ENCODE results near the gene INSRR.

Gene INSRR

DNA sequence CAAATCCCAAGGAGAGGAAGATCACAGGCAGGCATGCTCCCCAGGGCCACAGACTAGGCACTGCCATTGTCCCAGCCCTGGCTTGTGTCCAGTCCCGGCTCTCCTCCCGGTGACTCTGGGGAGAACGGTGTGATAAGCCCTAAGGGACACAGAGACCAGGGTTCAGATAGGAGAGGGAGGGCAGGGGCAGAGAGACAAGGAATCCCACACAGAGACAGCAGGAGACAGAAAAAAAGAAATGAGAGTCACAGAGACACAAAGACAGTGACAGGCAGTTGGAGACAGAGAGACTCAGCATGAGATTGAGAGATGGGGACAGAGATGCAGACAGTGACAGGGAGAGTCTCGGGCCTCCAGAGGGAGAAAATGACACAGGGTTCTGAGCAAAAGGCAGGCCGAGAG is 361 bp downstream of the INSRR start:
- no peak for DNase-seq (ENCODE audit: low read depth)

GRCh38 chr1:156857532-156857931 is 1.4 kb downstream of the INSRR start:
- TF ChIP-seq POLR2A (IDR thresholded peaks at IDR 0.05; ENCODE audit: extremely low read depth, insufficient read length) (no peak), MAX (IDR thresholded peaks at IDR 0.05; ENCODE audit: low read depth, low read length) (no peak), MYC (IDR thresholded peaks at IDR 0.05; ENCODE audit: low read depth, low read length) (no peak), CTCF (IDR thresholded peaks at IDR 0.05; ENCODE audit: low read depth, low read length) (no peak)
- no peak overlapping the region for H3K4me3 ChIP-seq (ENCODE audit: low read depth, low read length)
- no peak for DNase-seq (ENCODE audit: low read depth)

More for the DNA sequence above, 361 bp downstream of the INSRR start:
- TF ChIP-seq MAX (IDR thresholded peaks at IDR 0.05; ENCODE audit: low read depth, low read length) (no peak), POLR2A (IDR thresholded peaks at IDR 0.05; ENCODE audit: extremely low read depth, insufficient read length) (no peak), CTCF (IDR thresholded peaks at IDR 0.05; ENCODE audit: low read depth, low read length) (no peak), MYC (IDR thresholded peaks at IDR 0.05; ENCODE audit: low read depth, low read length) (no peak)
- no peak overlapping the region for H3K4me3 ChIP-seq (ENCODE audit: low read depth, low read length)

- TF ChIP-seq MYC (IDR thresholded peaks at IDR 0.05; ENCODE audit: low read depth, low read length) (no peak), MAX (IDR thresholded peaks at IDR 0.05; ENCODE audit: low read depth, low read length) (no peak), POLR2A (IDR thresholded peaks at IDR 0.05; ENCODE audit: extremely low read depth, insufficient read length) (no peak), CTCF (IDR thresholded peaks at IDR 0.05; ENCODE audit: low read depth, low read length) (no peak)
- no peak for DNase-seq (ENCODE audit: low read depth)
- H3K4me3 ChIP-seq (ENCODE audit: low read depth, low read length), result no peak overlapping the region
Measured at GRCh38 chr1:156856282-156856785, 2.6 kb downstream of the INSRR start.

- DNase-seq (ENCODE audit: low read depth), result no peak
- TF ChIP-seq POLR2A (IDR thresholded peaks at IDR 0.05; ENCODE audit: extremely low read depth, insufficient read length), result no peak
- no peak for TF ChIP-seq MYC (IDR thresholded peaks at IDR 0.05; ENCODE audit: low read depth, low read length)
- no peak for TF ChIP-seq MAX (IDR thresholded peaks at IDR 0.05; ENCODE audit: low read depth, low read length)
- TF ChIP-seq CTCF (IDR thresholded peaks at IDR 0.05; ENCODE audit: low read depth, low read length), result no peak
Measured at GRCh38 chr1:156854634-156855033, 4.3 kb downstream of the INSRR start.

DNA sequence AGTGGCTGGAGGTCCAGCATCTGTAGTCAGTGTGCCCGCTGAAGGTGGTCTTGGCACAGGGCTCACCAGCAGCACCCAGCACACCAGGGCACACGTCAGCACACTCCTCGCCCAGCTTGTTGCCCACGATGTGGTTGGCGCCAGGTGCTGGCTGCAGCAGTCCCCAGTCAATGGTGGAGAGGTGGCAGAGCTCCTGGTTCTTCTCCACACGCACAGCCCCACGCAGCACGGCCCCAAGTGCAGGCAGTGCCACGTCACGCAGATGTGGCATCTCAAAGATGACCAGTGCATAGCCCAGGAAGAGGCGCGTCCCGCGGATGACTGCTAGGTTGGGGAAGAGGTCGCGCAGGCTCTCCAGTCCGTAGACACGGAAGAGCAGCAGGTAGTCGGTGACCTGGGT is 5.2 kb downstream of the INSRR start:
- DNase-seq (ENCODE audit: low read depth), result no peak
- no peak overlapping the region for H3K4me3 ChIP-seq (ENCODE audit: low read depth, low read length)
- TF ChIP-seq MAX (IDR thresholded peaks at IDR 0.05; ENCODE audit: low read depth, low read length), result no peak
- no peak for TF ChIP-seq MYC (IDR thresholded peaks at IDR 0.05; ENCODE audit: low read depth, low read length)
- no peak for TF ChIP-seq POLR2A (IDR thresholded peaks at IDR 0.05; ENCODE audit: extremely low read depth, insufficient read length)
- TF ChIP-seq CTCF (IDR thresholded peaks at IDR 0.05; ENCODE audit: low read depth, low read length), result no peak

More at GRCh38 chr1:156854634-156855033, 4.3 kb downstream of the INSRR start:
- H3K4me3 ChIP-seq (ENCODE audit: low read depth, low read length), result no peak overlapping the region
